Measurements from ENCODE around the gene PDE2A. TPM values are rescaled to one million over a fixed set of nuclear protein-coding genes. Genes with fewer than 3 reads are reported as not detected.

PDE2A gene
- total and polyA plus RNA-seq, 10 of the 15 experiments (the other 5 are each of a cell fraction or from before 2014, with no cell fraction given) = 0.06 to 0.15 (median 0.11) TPM; not detected in 6

DNA sequence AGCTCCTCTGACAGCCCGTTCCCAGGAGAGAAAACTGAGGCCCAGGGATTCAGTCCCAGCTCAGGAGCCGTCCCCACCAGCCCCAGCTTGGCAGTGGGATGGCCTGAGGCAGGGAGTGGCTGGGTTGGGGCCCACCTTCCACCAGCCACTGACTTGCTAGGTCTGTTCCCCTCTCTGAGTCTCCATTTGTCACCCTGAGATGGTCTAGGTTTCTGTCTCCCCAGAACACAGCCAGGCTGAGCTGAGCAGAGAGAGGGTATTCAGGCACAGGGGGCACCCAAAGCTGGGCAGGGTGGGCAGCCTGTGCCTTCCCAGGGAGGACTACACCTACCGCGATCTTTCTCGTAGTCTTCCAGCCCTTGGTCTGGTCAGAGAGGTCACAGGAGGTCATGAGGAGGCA is 95.7 kb downstream of the PDE2A start:
- Histone ChIP-seq H3K4me1 (ENCODE audit: control insufficient read depth, insufficient read depth, low read length) (no peaks in the 10 kb centered on the region), H3K79me2 (ENCODE audit: control insufficient read depth, insufficient read depth, low read length) (no peaks in the 10 kb centered on the region), H3K27me3 (replicated peaks in 1 of 2; ENCODE audit: control insufficient read depth in 2 of 2, insufficient read depth in 2 of 2, low read length in 1 of 2) (peaks cover 3% of the 10 kb centered on the region in 2 experiments; a peak in 3 of 4 replicates), H3K9me3 (replicated peaks; ENCODE audit: control insufficient read depth, insufficient read depth, low read length) (no peaks in the 10 kb centered on the region), H3K4me2 (ENCODE audit: control insufficient read depth, insufficient read depth) (no peak overlapping the region), H3K27ac (ENCODE audit: control insufficient read depth, insufficient read depth) (no peak overlapping the region), H3K36me3 (ENCODE audit: control insufficient read depth in 2 of 2, insufficient read depth in 2 of 2, low read length in 1 of 2) (no peaks in the 10 kb centered on the region), H3K4me3 (no peak overlapping the region), H2AFZ (ENCODE audit: control insufficient read depth, low read depth, low read length) (no peak overlapping the region), H4K20me1 (ENCODE audit: control insufficient read depth, insufficient read depth) (0 out of 2 replicates have a peak, but pooled peaks cover 2% of the 10 kb centered on the region), H3K9ac (ENCODE audit: control insufficient read depth, insufficient read depth, low read length) (no peak overlapping the region)
- SMC1A ChIA-PET (ENCODE audit: uncharacterized antibody, unreplicated experiment) = no interaction called here
- intact Hi-C loops (cut with micrococcal nuclease; ENCODE audit: unreplicated experiment) = no loop called here
- DNase-seq (ENCODE audit: low read depth, low spot score) (no peak), ATAC-seq (no peak), FAIRE-seq (no peak)
- POLR2A ChIA-PET = no interaction called here
- BruUV-seq (replicated peaks) = no TSS peak
- in situ Hi-C loops (cut with MboI) = loop anchor here (10.0 kb wide), 1 partner anchor 104 kb away; no protein-coding TSS in a partner anchor
- CTCF ChIA-PET = interaction anchor here (0.9 to 1.7 kb wide), 2 partner anchors 57 to 107 kb away, joined by 4 to 7 read pairs; no protein-coding TSS in a partner anchor
- RAD21 ChIA-PET (ENCODE audit: unreplicated experiment) = no interaction called here
- WGBS (ENCODE audit: insufficient coverage, insufficient replicate concordance, low lambda C conversion rate, missing lambda C conversion rate) = 49% methylated on average over 5 of the region's 5 CpGs
- TF ChIP-seq IKZF1 (conservative IDR thresholded peaks at IDR 0.05) = no peak
- TF ChIP-seq, protein P1, sequence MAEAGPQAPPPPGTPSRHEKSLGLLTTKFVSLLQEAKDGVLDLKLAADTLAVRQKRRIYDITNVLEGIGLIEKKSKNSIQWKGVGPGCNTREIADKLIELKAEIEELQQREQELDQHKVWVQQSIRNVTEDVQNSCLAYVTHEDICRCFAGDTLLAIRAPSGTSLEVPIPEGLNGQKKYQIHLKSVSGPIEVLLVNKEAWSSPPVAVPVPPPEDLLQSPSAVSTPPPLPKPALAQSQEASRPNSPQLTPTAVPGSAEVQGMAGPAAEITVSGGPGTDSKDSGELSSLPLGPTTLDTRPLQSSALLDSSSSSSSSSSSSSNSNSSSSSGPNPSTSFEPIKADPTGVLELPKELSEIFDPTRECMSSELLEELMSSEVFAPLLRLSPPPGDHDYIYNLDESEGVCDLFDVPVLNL (IDR thresholded peaks at IDR 0.05; ENCODE audit: low read depth, low read length) = no peak
- no peak for TF ChIP-seq NR2C1 (IDR thresholded peaks at IDR 0.05)
- TF ChIP-seq YBX1 (IDR thresholded peaks at IDR 0.05) = no peak
- no peak for TF ChIP-seq FOS (IDR thresholded peaks at IDR 0.05; ENCODE audit: borderline replicate concordance, extremely low read depth, insufficient read length)
- no peak for TF ChIP-seq HDAC6 (IDR thresholded peaks at IDR 0.05; ENCODE audit: unreplicated experiment)
- TF ChIP-seq, protein P2, sequence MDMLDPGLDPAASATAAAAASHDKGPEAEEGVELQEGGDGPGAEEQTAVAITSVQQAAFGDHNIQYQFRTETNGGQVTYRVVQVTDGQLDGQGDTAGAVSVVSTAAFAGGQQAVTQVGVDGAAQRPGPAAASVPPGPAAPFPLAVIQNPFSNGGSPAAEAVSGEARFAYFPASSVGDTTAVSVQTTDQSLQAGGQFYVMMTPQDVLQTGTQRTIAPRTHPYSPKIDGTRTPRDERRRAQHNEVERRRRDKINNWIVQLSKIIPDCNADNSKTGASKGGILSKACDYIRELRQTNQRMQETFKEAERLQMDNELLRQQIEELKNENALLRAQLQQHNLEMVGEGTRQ (IDR thresholded peaks at IDR 0.05; ENCODE audit: borderline replicate concordance, low read depth, low read length) = no peak
- no peak for TF ChIP-seq TAF1 (IDR thresholded peaks at IDR 0.05; ENCODE audit: borderline replicate concordance, low read depth, low read length)
- TF ChIP-seq, protein P3, sequence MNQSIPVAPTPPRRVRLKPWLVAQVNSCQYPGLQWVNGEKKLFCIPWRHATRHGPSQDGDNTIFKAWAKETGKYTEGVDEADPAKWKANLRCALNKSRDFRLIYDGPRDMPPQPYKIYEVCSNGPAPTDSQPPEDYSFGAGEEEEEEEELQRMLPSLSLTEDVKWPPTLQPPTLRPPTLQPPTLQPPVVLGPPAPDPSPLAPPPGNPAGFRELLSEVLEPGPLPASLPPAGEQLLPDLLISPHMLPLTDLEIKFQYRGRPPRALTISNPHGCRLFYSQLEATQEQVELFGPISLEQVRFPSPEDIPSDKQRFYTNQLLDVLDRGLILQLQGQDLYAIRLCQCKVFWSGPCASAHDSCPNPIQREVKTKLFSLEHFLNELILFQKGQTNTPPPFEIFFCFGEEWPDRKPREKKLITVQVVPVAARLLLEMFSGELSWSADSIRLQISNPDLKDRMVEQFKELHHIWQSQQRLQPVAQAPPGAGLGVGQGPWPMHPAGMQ (IDR thresholded peaks at IDR 0.05; ENCODE audit: borderline replicate concordance) = no peak
- no peak for TF ChIP-seq ZNF207 (IDR thresholded peaks at IDR 0.05; ENCODE audit: borderline replicate concordance)
- TF ChIP-seq TCF12 (IDR thresholded peaks at IDR 0.05; ENCODE audit: low read depth, low read length) = no peak
- no peak for TF ChIP-seq CHD1 (IDR thresholded peaks at IDR 0.05; ENCODE audit: low read depth, low read length)
- TF ChIP-seq SUPT20H (IDR thresholded peaks at IDR 0.05; ENCODE audit: borderline replicate concordance, control insufficient read depth, low read depth, low read length) = no peak
- no peak for TF ChIP-seq HDGF (IDR thresholded peaks at IDR 0.05)
- TF ChIP-seq ESRRA (IDR thresholded peaks at IDR 0.05; ENCODE audit: low read length) = no peak
- no peak for TF ChIP-seq ZZZ3 (IDR thresholded peaks at IDR 0.05; ENCODE audit: control insufficient read depth, insufficient read length, low read depth)
- no peak for TF ChIP-seq SMC3 (IDR thresholded peaks at IDR 0.05; ENCODE audit: borderline replicate concordance, low read length)
- TF ChIP-seq, protein P4, sequence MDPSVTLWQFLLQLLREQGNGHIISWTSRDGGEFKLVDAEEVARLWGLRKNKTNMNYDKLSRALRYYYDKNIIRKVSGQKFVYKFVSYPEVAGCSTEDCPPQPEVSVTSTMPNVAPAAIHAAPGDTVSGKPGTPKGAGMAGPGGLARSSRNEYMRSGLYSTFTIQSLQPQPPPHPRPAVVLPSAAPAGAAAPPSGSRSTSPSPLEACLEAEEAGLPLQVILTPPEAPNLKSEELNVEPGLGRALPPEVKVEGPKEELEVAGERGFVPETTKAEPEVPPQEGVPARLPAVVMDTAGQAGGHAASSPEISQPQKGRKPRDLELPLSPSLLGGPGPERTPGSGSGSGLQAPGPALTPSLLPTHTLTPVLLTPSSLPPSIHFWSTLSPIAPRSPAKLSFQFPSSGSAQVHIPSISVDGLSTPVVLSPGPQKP (IDR thresholded peaks at IDR 0.05; ENCODE audit: low read depth, low read length) = no peak
